Measurements from ENCODE around the gene MRTFA. TPM values are rescaled to one million over a fixed set of nuclear protein-coding genes. Genes with fewer than 3 reads are reported as not detected.
A peak's percentile ranks its signal among the peaks of the same experiment; 100 is the strongest.
"Not testable (repeated sequence)": the region's sequence is repeated elsewhere in the genome, so short reads cannot be mapped to it uniquely, and the experiment has no call there.

MRTFA gene
- polyA plus RNA-seq, 3 donors: 19.2 to 29.6 (median 25.9) TPM

- no peak for DNase-seq (ENCODE audit: extremely low read depth in 1 of 11, low read depth in 9 of 11, low spot score in 4 of 11)
Measured at GRCh38 chr22:40542821-40543540, 93.5 kb downstream of the MRTFA start.

- DNase-seq (ENCODE audit: extremely low read depth in 1 of 11, low read depth in 9 of 11, low spot score in 4 of 11): no peak
Measured at GRCh38 chr22:40541300-40541699, 95.2 kb downstream of the MRTFA start.

- DNase-seq (ENCODE audit: extremely low read depth in 1 of 11, low read depth in 9 of 11, low spot score in 4 of 11): no peak
Measured at GRCh38 chr22:40540265-40540664, 96.3 kb downstream of the MRTFA start.

GRCh38 chr22:40536149-40536548 lies 100.4 kb downstream of the MRTFA start:
- DNase-seq (ENCODE audit: extremely low read depth in 1 of 11, low read depth in 9 of 11, low spot score in 4 of 11): not testable (repeated sequence)

- no peak for DNase-seq (ENCODE audit: extremely low read depth in 1 of 11, low read depth in 9 of 11, low spot score in 4 of 11)
Measured at GRCh38 chr22:40535642-40536041, 100.9 kb downstream of the MRTFA start.

GRCh38 chr22:40535189-40535512 lies 101.4 kb downstream of the MRTFA start:
- no peak for DNase-seq (ENCODE audit: extremely low read depth in 1 of 11, low read depth in 9 of 11, low spot score in 4 of 11)

- DNase-seq (ENCODE audit: extremely low read depth in 1 of 11, low read depth in 9 of 11, low spot score in 4 of 11): no peak
Measured at GRCh38 chr22:40534379-40535188, 101.9 kb downstream of the MRTFA start.

- DNase-seq (ENCODE audit: extremely low read depth in 1 of 11, low read depth in 9 of 11, low spot score in 4 of 11): peak in 6 of 11 donors; percentile 33 to 57 (median 36)
Measured at GRCh38 chr22:40533712-40534378, 102.7 kb downstream of the MRTFA start.

- no peak for DNase-seq (ENCODE audit: extremely low read depth in 1 of 11, low read depth in 9 of 11, low spot score in 4 of 11)
Measured at GRCh38 chr22:40531951-40532900, 104.3 kb downstream of the MRTFA start.

- not testable (repeated sequence) for DNase-seq (ENCODE audit: extremely low read depth in 1 of 11, low read depth in 9 of 11, low spot score in 4 of 11)
Measured at GRCh38 chr22:40530391-40530790, 106.1 kb downstream of the MRTFA start.

GRCh38 chr22:40529821-40530220 lies 106.7 kb downstream of the MRTFA start:
- peak in 4 of 11 donors; percentile 33 to 58 (median 37) for DNase-seq (ENCODE audit: extremely low read depth in 1 of 11, low read depth in 9 of 11, low spot score in 4 of 11)

GRCh38 chr22:40526960-40527359 lies 109.6 kb downstream of the MRTFA start:
- no peak for DNase-seq (ENCODE audit: extremely low read depth in 1 of 11, low read depth in 9 of 11, low spot score in 4 of 11)

- DNase-seq (ENCODE audit: extremely low read depth in 1 of 11, low read depth in 9 of 11, low spot score in 4 of 11): no peak
Measured at GRCh38 chr22:40525250-40525884, 111.2 kb downstream of the MRTFA start.

GRCh38 chr22:40524392-40525249 lies 111.9 kb downstream of the MRTFA start:
- no peak for DNase-seq (ENCODE audit: extremely low read depth in 1 of 11, low read depth in 9 of 11, low spot score in 4 of 11)

- DNase-seq (ENCODE audit: extremely low read depth in 1 of 11, low read depth in 9 of 11, low spot score in 4 of 11): no peak
Measured at GRCh38 chr22:40522141-40522540, 114.4 kb downstream of the MRTFA start.

- no peak for DNase-seq (ENCODE audit: extremely low read depth in 1 of 11, low read depth in 9 of 11, low spot score in 4 of 11)
Measured at GRCh38 chr22:40521046-40521445, 115.5 kb downstream of the MRTFA start.

GRCh38 chr22:40520562-40520961 lies 116.0 kb downstream of the MRTFA start:
- no peak for DNase-seq (ENCODE audit: extremely low read depth in 1 of 11, low read depth in 9 of 11, low spot score in 4 of 11)

GRCh38 chr22:40519948-40520331 lies 116.6 kb downstream of the MRTFA start:
- no peak for DNase-seq (ENCODE audit: extremely low read depth in 1 of 11, low read depth in 9 of 11, low spot score in 4 of 11)
